HCT116 (cell line): ENCODE data around the gene TJP1. TPM values are rescaled to one million over a fixed set of nuclear protein-coding genes. Genes with fewer than 3 reads are reported as not detected.

ENCODE experiments used
- ATAC-seq: fragments of 200-7000 bp; cut with Tn5 transposase; 2 replicates; pipeline ENCODE4 v1.9.1; 2020; ENCODE audit warnings: mild to moderate bottlenecking, moderate library complexity
- BruUV-seq: library from RNA; stranded (reverse); fragments of 400-500 nt; replicated peaks from 2 replicates; lab custom pipeline; 2021; lab: Mats Ljungman, UMichigan
- CTCF ChIA-PET: fragments of 300-600 bp; sonication (Branson Sonifier 250); formaldehyde crosslinking; loops from one replicate; lab custom pipeline; 2021; ENCODE audit warnings: antibody characterized with exemption; lab: Charles Lee
- POLR2A ChIA-PET: fragments of 300-600, 350-600 bp; sonication (Branson Sonifier 250); formaldehyde crosslinking; loops from one replicate; lab custom pipeline; 2021; ENCODE audit warnings: antibody characterized with exemption; lab: Charles Lee
- RAD21 ChIA-PET, 2 experiments: fragments of 300-600 bp; sonication (Branson Sonifier 250); formaldehyde crosslinking; loops; one replicate each; lab custom pipeline; 2023; ENCODE audit warnings: low total read pairs in 2 of 2; ENCODE audit not compliant: uncharacterized antibody in 2 of 2, unreplicated experiment in 2 of 2, low non-redundant PET in 1 of 2; lab: Charles Lee
- DNase-seq: peaks from one replicate; pipeline ENCODE4 v3.0.0-alpha.2; 2010; ENCODE audit warnings: low read depth, low spot score
- H2AFZ ChIP-seq: fragments of 200-600 bp; shearing (Covaris generic), sonication (generic); 2 replicates; pipeline ENCODE4 v1.6.1; 2017; ENCODE audit warnings: low read depth, mixed run types, mixed read lengths, antibody characterized with exemption, low read length; ENCODE audit not compliant: poor library complexity, severe bottlenecking
- H3K27ac ChIP-seq: 2 replicates; pipeline ENCODE4 v1.5.1; 2012; ENCODE audit warnings: low read depth, low read length
- H3K27me3 ChIP-seq: fragments of 200-600 bp; sonication (generic); 2 replicates; pipeline ENCODE4 v1.6.1; 2016; ENCODE audit warnings: mixed run types, low read length, mixed read lengths; ENCODE audit not compliant: insufficient read depth
- H3K36me3 ChIP-seq, 2 experiments: fragments of 200-500 bp in 1 of 2; fragments of 200-600 bp in 1 of 2; sonication (Bioruptor generic) in 1 of 2; sonication (generic) in 1 of 2; 2 replicates each; pipeline versions ENCODE4 v1.5.1 to v1.6.1; 2014 to 2016; ENCODE audit warnings: low read length in 2 of 2, inconsistent platforms in 1 of 2, mixed read lengths in 1 of 2, mixed run types in 1 of 2; ENCODE audit not compliant: insufficient read depth in 2 of 2, control insufficient read depth in 1 of 2
- H3K4me1 ChIP-seq, 2 experiments: fragments of 200-600 bp in 1 of 2; sonication (generic) in 1 of 2; 2 replicates each; pipeline versions ENCODE4 v1.5.1 to v1.6.1; 2012 to 2017; ENCODE audit warnings: low read length in 2 of 2, inconsistent platforms in 1 of 2, mild to moderate bottlenecking in 1 of 2, mixed read lengths in 1 of 2, mixed run types in 1 of 2, moderate library complexity in 1 of 2; ENCODE audit not compliant: insufficient read depth in 2 of 2, control insufficient read depth in 1 of 2
- H3K4me2 ChIP-seq: fragments of 200-600 bp; sonication (generic); 2 replicates; pipeline ENCODE4 v1.6.1; 2017; ENCODE audit warnings: mixed run types, low read length, mixed read lengths
- H3K4me3 ChIP-seq, 2 experiments: fragments of 200-600 bp in 1 of 2; sonication (generic) in 1 of 2; replicated peaks in 1 of 2; 2 replicates each; pipeline ENCODE4 v1.5.1; 2011 to 2016; ENCODE audit warnings: low read length in 2 of 2, control low read depth in 1 of 2, low read depth in 1 of 2, mild to moderate bottlenecking in 1 of 2, mixed read lengths in 1 of 2, mixed run types in 1 of 2
- H3K79me2 ChIP-seq: fragments of 200-600 bp; sonication (generic); 2 replicates; pipeline ENCODE4 v1.6.1; 2017; ENCODE audit warnings: mild to moderate bottlenecking, mixed run types, low read length, moderate library complexity, mixed read lengths; ENCODE audit not compliant: insufficient read depth
- H3K9ac ChIP-seq: fragments of 200-600 bp; sonication (generic); 2 replicates; pipeline ENCODE4 v1.6.1; 2016; ENCODE audit warnings: low read length, mixed read lengths
- H3K9me2 ChIP-seq: fragments of 200-600 bp; sonication (generic), shearing (Covaris generic); 2 replicates; pipeline ENCODE4 v1.6.1; 2017; ENCODE audit warnings: mixed run types, mild to moderate bottlenecking, moderate library complexity; ENCODE audit not compliant: insufficient read depth
- H3K9me3 ChIP-seq, 2 experiments: fragments of 200-500 bp in 1 of 2; fragments of 200-600 bp in 1 of 2; sonication (Bioruptor generic) in 1 of 2; sonication (generic) in 1 of 2; 2 replicates each; pipeline ENCODE4 v1.6.1; 2014 to 2017; ENCODE audit warnings: low read length in 2 of 2, mixed read lengths in 2 of 2, inconsistent platforms in 1 of 2, low read depth in 1 of 2, mild to moderate bottlenecking in 1 of 2, mixed run types in 1 of 2, moderate library complexity in 1 of 2; ENCODE audit not compliant: control insufficient read depth in 1 of 2, insufficient read depth in 1 of 2
- H4K20me1 ChIP-seq: fragments of 200-600 bp; sonication (generic), shearing (Covaris generic); 2 replicates; pipeline ENCODE4 v1.6.1; 2017; ENCODE audit warnings: mixed run types, mild to moderate bottlenecking, moderate library complexity; ENCODE audit not compliant: insufficient read depth
- ELF1 ChIP-seq: IDR thresholded peaks from 2 replicates; pipeline ENCODE4 v1.6.1; 2012; ENCODE audit warnings: low read depth, borderline replicate concordance
- EZH2 ChIP-seq: fragments of 200-600 bp; sonication (generic); IDR thresholded peaks from 2 replicates; pipeline ENCODE4 v1.6.1; 2017; ENCODE audit warnings: antibody characterized with exemption, mixed run types
- EZH2phosphoT487 ChIP-seq: fragments of 200-600 bp; IDR thresholded peaks from 2 replicates; pipeline ENCODE4 v1.6.1; 2018; ENCODE audit warnings: antibody characterized with exemption, borderline replicate concordance
- FOSL1 ChIP-seq: IDR thresholded peaks from 2 replicates; pipeline ENCODE4 v1.6.1; 2012; ENCODE audit warnings: low read depth
- POLR2AphosphoS5 ChIP-seq: IDR thresholded peaks from 2 replicates; pipeline ENCODE4 v1.6.1; 2011; ENCODE audit warnings: mild to moderate bottlenecking, low read depth, low read length, moderate library complexity
- SRF ChIP-seq: IDR thresholded peaks from 2 replicates; pipeline ENCODE4 v1.6.1; 2012; ENCODE audit warnings: low read depth
- ZFX ChIP-seq: fragments of 450-650 bp; IDR thresholded peaks from 2 replicates; pipeline ENCODE4 v1.6.1; 2017
- ZNF274 ChIP-seq: fragments of 200-500 bp; sonication (Bioruptor generic); IDR thresholded peaks from 2 replicates; pipeline ENCODE4 v1.6.1; 2014; ENCODE audit warnings: mild to moderate bottlenecking, low read depth, low read length, inconsistent platforms
- intact Hi-C: fragments of 100-400 bp; cut with micrococcal nuclease; formaldehyde crosslinking; loops from 2 replicates; pipeline ENCODE4 v1.10.0; 2022
- total RNA-seq: library from RNA; stranded (reverse); gene quantifications from one replicate; pipeline ENCODE4 v1.2.1, GENCODE V29; 2021; ENCODE audit not compliant: unreplicated experiment
- TF ChIP-seq, protein P1 (sequence below): IDR thresholded peaks from 2 replicates; pipeline ENCODE4 v1.6.1; 2011; ENCODE audit warnings: mild to moderate bottlenecking, low read length, moderate library complexity; ENCODE audit not compliant: insufficient replicate concordance; ENCODE audit errors: extremely low read depth
- TF ChIP-seq, protein P2 (sequence below): IDR thresholded peaks from 2 replicates; pipeline ENCODE4 v1.6.1; 2012
- TF ChIP-seq, protein P3 (sequence below): IDR thresholded peaks from 2 replicates; pipeline ENCODE4 v1.6.1; 2012

The TJP1 gene
- total RNA-seq, 1 experiment from 2014 or later: 83.6 TPM

DNA sequence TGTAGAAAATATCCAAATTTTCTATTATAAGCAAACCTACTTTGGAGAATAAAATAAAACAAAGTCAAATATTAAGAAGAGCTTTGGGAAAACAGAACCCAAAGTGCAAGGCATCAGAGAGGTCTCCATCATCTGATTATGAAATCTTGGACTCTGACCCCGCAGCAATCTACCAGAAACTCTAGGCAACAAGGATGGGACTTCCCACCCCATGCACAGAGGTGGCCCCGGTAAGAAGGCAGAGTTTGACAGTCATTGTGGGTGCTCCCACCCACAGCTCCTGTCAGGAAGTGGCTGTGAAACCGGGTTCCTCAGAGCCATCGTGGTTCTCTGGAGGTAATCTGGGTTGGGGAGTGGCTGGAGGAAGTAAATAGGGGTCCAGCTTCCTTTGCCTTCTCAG, 37.0 kb upstream of the TJP1 start:
- no peak overlapping the region for H3K4me2 ChIP-seq
- intact Hi-C loops: no loop called here
- no peak overlapping the region for H3K4me3 ChIP-seq
- ATAC-seq (no peak), DNase-seq (no peak)
- no peak overlapping the region for H3K27ac ChIP-seq
- H3K79me2 ChIP-seq: no peaks in the 10 kb centered on the region
- H3K4me1 ChIP-seq: peaks cover 0 to 4% of the 10 kb centered on the region in 2 experiments; a peak in 1 of 4 replicates
- no peak overlapping the region for H2AFZ ChIP-seq
- CTCF ChIA-PET: no interaction called here
- no TSS peak for BruUV-seq
- H3K9me3 ChIP-seq: no peaks in the 10 kb centered on the region
- TF ChIP-seq, protein P1, sequence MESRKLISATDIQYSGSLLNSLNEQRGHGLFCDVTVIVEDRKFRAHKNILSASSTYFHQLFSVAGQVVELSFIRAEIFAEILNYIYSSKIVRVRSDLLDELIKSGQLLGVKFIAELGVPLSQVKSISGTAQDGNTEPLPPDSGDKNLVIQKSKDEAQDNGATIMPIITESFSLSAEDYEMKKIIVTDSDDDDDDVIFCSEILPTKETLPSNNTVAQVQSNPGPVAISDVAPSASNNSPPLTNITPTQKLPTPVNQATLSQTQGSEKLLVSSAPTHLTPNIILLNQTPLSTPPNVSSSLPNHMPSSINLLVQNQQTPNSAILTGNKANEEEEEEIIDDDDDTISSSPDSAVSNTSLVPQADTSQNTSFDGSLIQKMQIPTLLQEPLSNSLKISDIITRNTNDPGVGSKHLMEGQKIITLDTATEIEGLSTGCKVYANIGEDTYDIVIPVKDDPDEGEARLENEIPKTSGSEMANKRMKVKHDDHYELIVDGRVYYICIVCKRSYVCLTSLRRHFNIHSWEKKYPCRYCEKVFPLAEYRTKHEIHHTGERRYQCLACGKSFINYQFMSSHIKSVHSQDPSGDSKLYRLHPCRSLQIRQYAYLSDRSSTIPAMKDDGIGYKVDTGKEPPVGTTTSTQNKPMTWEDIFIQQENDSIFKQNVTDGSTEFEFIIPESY: no peak
- no peak for TF ChIP-seq EZH2
- no peak for TF ChIP-seq FOSL1
- TF ChIP-seq, protein P2, sequence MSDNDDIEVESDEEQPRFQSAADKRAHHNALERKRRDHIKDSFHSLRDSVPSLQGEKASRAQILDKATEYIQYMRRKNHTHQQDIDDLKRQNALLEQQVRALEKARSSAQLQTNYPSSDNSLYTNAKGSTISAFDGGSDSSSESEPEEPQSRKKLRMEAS: no peak
- TF ChIP-seq POLR2AphosphoS5: no peak
- TF ChIP-seq ELF1: no peak
- TF ChIP-seq SRF: no peak
- no peak for TF ChIP-seq ZFX
- TF ChIP-seq EZH2phosphoT487: no peak
- TF ChIP-seq, protein P3, sequence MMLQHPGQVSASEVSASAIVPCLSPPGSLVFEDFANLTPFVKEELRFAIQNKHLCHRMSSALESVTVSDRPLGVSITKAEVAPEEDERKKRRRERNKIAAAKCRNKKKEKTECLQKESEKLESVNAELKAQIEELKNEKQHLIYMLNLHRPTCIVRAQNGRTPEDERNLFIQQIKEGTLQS: no peak
- TF ChIP-seq ZNF274: no peak
- TF ChIP-seq, all 23 proteins: peak for 0
- H3K27me3 ChIP-seq: no peaks in the 10 kb centered on the region
- H3K9ac ChIP-seq: no peak overlapping the region
- H3K36me3 ChIP-seq: no peaks in the 10 kb centered on the region
- POLR2A ChIA-PET: no interaction called here
- RAD21 ChIA-PET: no interaction called here
- H3K9me2 ChIP-seq: no peaks in the 10 kb centered on the region
- H4K20me1 ChIP-seq: no peaks in the 10 kb centered on the region
